KMS-11 (cell line): Measurements from ENCODE around the gene NTM.

Experiments
- H2AFZ ChIP-seq: fragments of 200-600 bp; sonication (generic); 2 replicates; pipeline ENCODE4 v1.6.1; 2016; ENCODE audit warnings: antibody characterized with exemption, mixed run types, low read depth
- H3K27ac ChIP-seq: fragments of 200-600 bp; sonication (generic); 2 replicates; pipeline ENCODE4 v1.6.1; 2016; ENCODE audit warnings: mild to moderate bottlenecking, mixed run types
- H3K27me3 ChIP-seq: fragments of 200-600 bp; sonication (generic); 2 replicates; pipeline ENCODE4 v1.6.1; 2017; ENCODE audit warnings: mild to moderate bottlenecking, low read depth, mixed run types, moderate library complexity; ENCODE audit not compliant: insufficient read depth
- H3K36me3 ChIP-seq: fragments of 200-600 bp; sonication (generic); 2 replicates; pipeline ENCODE4 v1.6.1; 2017; ENCODE audit warnings: mild to moderate bottlenecking, mixed run types; ENCODE audit not compliant: insufficient read depth
- H3K4me1 ChIP-seq: fragments of 200-600 bp; sonication (generic); 2 replicates; pipeline ENCODE4 v1.6.1; 2016; ENCODE audit warnings: mild to moderate bottlenecking, low read depth, mixed run types; ENCODE audit not compliant: poor library complexity, severe bottlenecking
- H3K4me2 ChIP-seq: fragments of 200-600 bp; sonication (generic); 2 replicates; pipeline ENCODE4 v1.7.0; 2016; ENCODE audit warnings: mild to moderate bottlenecking, mixed run types
- H3K4me3 ChIP-seq: fragments of 200-600 bp; sonication (generic); IDR thresholded peaks from 2 replicates; pipeline ENCODE4 v1.6.1; 2017; ENCODE audit warnings: low read depth, low read length, mixed read lengths; ENCODE audit not compliant: insufficient read depth
- H3K79me2 ChIP-seq: fragments of 200-600 bp; sonication (generic); 2 replicates; pipeline ENCODE4 v1.6.1; 2016; ENCODE audit warnings: low read depth, mixed run types; ENCODE audit not compliant: insufficient read depth
- H3K9ac ChIP-seq: fragments of 200-600 bp; sonication (generic); 2 replicates; pipeline ENCODE4 v1.6.1; 2016; ENCODE audit warnings: mild to moderate bottlenecking, mixed run types
- H4K20me1 ChIP-seq: fragments of 200-600 bp; sonication (generic); 2 replicates; pipeline ENCODE4 v1.6.1; 2016; ENCODE audit warnings: mild to moderate bottlenecking, mixed run types; ENCODE audit not compliant: insufficient read depth
- TF ChIP-seq, protein P1 (sequence below): fragments of 200-600 bp; sonication (generic); conservative IDR thresholded peaks from 2 replicates; pipeline ENCODE4 v1.6.1; 2017; ENCODE audit warnings: low read depth, mild to moderate bottlenecking, antibody characterized with exemption, low read length, moderate library complexity, mixed read lengths

NTM gene

DNA sequence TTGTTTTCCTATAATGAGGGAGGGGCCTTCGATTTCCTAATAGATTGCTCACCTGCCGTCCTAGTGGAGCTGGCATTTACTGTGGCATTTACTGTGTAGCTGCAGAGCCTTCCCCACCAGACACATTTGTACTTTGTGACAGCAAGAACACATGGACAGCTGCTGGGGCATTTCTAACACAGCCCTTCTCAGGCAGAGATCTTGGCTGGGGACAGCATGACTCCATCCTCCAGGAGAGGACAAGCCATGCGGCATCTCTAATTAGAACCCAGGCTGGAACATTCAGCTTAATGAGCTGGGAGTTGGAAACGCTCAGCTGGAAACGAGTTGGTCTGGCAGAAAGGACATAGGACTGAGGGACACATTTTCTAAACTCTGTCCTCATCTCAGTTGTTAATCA lies 887.5 kb downstream of the NTM start:
- Histone ChIP-seq H3K4me1 (no peaks in the 10 kb centered on the region), H3K9ac (no peak overlapping the region), H3K36me3 (no peaks in the 10 kb centered on the region), H3K4me3 (no peak overlapping the region), H2AFZ (no peak overlapping the region), H3K27ac (no peak overlapping the region), H3K27me3 (no peaks in the 10 kb centered on the region), H3K4me2 (no peak overlapping the region), H3K79me2 (no peaks in the 10 kb centered on the region), H4K20me1 (no peaks in the 10 kb centered on the region)
- TF ChIP-seq, protein P1, sequence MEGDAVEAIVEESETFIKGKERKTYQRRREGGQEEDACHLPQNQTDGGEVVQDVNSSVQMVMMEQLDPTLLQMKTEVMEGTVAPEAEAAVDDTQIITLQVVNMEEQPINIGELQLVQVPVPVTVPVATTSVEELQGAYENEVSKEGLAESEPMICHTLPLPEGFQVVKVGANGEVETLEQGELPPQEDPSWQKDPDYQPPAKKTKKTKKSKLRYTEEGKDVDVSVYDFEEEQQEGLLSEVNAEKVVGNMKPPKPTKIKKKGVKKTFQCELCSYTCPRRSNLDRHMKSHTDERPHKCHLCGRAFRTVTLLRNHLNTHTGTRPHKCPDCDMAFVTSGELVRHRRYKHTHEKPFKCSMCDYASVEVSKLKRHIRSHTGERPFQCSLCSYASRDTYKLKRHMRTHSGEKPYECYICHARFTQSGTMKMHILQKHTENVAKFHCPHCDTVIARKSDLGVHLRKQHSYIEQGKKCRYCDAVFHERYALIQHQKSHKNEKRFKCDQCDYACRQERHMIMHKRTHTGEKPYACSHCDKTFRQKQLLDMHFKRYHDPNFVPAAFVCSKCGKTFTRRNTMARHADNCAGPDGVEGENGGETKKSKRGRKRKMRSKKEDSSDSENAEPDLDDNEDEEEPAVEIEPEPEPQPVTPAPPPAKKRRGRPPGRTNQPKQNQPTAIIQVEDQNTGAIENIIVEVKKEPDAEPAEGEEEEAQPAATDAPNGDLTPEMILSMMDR, result no peak

DNA sequence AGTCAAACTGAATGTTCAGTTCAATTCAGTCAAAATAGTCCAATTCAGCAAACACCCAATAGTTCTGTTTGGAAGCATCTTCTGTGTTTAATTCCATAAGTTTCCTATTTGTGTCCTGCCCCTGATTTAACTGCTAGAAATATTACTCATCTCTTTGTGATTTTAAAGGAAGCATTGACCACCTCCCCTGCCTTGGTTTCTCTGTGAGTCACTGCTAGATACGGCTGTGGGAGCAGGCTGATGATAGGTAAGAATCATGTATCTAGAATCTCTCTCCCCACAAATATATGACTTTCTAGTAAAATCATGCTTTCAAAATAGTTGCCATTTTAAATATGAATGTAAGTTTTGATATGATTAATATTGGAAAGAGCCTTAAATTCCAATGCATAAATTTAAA lies 888.5 kb downstream of the NTM start:
- Histone ChIP-seq H3K4me3 (no peak overlapping the region), H3K27ac (no peak overlapping the region), H4K20me1 (no peaks in the 10 kb centered on the region), H3K9ac (no peak overlapping the region), H3K4me1 (no peaks in the 10 kb centered on the region), H3K27me3 (no peaks in the 10 kb centered on the region), H3K79me2 (no peaks in the 10 kb centered on the region), H3K36me3 (no peaks in the 10 kb centered on the region), H2AFZ (no peak overlapping the region), H3K4me2 (no peak overlapping the region)
- TF ChIP-seq, protein P1, result no peak

DNA sequence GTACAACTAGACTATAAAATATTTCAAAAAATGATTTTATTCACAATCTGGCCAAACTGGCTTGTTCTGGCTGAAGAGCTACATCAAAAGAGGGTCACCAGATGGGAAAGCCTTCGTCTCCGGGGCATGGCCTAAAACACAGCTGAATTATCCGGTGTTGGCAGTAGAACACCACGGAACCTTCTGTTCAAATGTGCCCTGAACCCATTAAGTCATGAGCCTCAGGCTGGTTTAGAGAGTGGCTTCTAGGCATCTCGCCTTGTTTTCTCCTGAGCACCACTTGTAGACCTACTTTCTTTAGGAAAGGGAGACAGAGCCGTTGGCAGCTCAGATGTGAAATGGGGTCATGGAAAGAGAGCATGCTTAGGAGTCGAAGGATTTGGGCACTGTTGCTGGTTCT lies 890.2 kb downstream of the NTM start:
- no peaks in the 10 kb centered on the region for H3K36me3 ChIP-seq
- no peak overlapping the region for H3K9ac ChIP-seq
- no peaks in the 10 kb centered on the region for H3K4me1 ChIP-seq
- H3K27ac ChIP-seq, result no peak overlapping the region
- H3K27me3 ChIP-seq, result no peaks in the 10 kb centered on the region
- H3K4me3 ChIP-seq, result no peak overlapping the region
- TF ChIP-seq, protein P1, result no peak
- H3K4me2 ChIP-seq, result no peak overlapping the region
- H2AFZ ChIP-seq, result no peak overlapping the region
- no peaks in the 10 kb centered on the region for H4K20me1 ChIP-seq
- no peaks in the 10 kb centered on the region for H3K79me2 ChIP-seq

DNA sequence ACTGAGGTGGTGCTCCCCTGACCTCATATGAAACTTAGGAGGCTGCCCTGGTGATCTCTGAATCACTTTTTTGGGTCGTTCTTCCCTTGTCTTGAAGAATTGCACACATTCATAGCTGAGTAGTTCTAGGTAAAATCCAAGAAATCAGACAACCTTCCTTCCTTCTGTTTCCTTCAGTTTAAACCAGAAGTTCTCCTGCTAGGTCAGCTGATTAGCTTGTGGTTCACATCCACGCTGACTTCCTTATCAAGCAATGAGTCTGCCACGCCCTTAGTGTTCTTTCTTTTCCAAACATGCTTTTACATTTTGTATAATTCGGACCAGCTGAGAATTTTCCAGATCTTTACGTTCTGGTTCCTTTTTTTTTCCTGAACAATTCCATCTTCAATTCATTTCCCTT lies 892.8 kb downstream of the NTM start:
- Histone ChIP-seq H3K9ac (no peak overlapping the region), H3K27ac (no peak overlapping the region), H2AFZ (no peak overlapping the region), H3K79me2 (no peaks in the 10 kb centered on the region), H3K4me1 (no peaks in the 10 kb centered on the region), H3K36me3 (no peaks in the 10 kb centered on the region), H4K20me1 (no peaks in the 10 kb centered on the region), H3K4me3 (no peak overlapping the region), H3K4me2 (no peak overlapping the region), H3K27me3 (no peaks in the 10 kb centered on the region)
- TF ChIP-seq, protein P1, result no peak

DNA sequence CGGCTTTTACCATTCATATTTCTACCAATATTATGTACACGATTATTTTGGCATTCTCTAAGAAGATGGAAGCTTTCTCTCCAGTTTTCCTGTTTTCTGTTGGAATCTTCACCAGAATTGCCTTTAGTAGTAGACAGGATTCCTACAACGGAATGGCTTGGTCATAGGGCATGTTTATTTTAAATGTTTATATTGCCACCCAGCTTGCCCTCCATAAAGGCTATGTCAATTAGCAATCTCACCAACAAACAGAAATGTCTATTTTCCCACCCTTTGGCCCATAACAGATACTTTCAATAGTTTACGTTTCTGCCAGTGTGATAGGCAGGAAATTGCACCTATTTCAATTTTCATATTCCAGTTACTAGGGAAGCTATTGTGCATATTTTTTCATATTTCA lies 893.5 kb downstream of the NTM start:
- no peak overlapping the region for H3K27ac ChIP-seq

More for the DNA sequence above, 893.5 kb downstream of the NTM start:
- Histone ChIP-seq H4K20me1 (no peaks in the 10 kb centered on the region), H3K79me2 (no peaks in the 10 kb centered on the region), H3K4me3 (no peak overlapping the region), H2AFZ (no peak overlapping the region), H3K4me1 (no peaks in the 10 kb centered on the region), H3K9ac (no peak overlapping the region), H3K36me3 (no peaks in the 10 kb centered on the region), H3K27me3 (no peaks in the 10 kb centered on the region), H3K4me2 (no peak overlapping the region)
- TF ChIP-seq, protein P1, result no peak
